GM19455 (cell line): ENCODE measurements around the gene DNAJC24.
"Not testable (repeated sequence)": the region's sequence is repeated elsewhere in the genome, so short reads cannot be mapped to it uniquely, and the experiment has no call there.

ENCODE experiments used
- ATAC-seq: cut with Tn5 transposase; IDR thresholded peaks from one replicate; pipeline ENCODE4 v1.9.1; 2021; ENCODE audit not compliant: unreplicated experiment

The DNAJC24 gene, protein sequence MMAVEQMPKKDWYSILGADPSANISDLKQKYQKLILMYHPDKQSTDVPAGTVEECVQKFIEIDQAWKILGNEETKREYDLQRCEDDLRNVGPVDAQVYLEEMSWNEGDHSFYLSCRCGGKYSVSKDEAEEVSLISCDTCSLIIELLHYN

DNA sequence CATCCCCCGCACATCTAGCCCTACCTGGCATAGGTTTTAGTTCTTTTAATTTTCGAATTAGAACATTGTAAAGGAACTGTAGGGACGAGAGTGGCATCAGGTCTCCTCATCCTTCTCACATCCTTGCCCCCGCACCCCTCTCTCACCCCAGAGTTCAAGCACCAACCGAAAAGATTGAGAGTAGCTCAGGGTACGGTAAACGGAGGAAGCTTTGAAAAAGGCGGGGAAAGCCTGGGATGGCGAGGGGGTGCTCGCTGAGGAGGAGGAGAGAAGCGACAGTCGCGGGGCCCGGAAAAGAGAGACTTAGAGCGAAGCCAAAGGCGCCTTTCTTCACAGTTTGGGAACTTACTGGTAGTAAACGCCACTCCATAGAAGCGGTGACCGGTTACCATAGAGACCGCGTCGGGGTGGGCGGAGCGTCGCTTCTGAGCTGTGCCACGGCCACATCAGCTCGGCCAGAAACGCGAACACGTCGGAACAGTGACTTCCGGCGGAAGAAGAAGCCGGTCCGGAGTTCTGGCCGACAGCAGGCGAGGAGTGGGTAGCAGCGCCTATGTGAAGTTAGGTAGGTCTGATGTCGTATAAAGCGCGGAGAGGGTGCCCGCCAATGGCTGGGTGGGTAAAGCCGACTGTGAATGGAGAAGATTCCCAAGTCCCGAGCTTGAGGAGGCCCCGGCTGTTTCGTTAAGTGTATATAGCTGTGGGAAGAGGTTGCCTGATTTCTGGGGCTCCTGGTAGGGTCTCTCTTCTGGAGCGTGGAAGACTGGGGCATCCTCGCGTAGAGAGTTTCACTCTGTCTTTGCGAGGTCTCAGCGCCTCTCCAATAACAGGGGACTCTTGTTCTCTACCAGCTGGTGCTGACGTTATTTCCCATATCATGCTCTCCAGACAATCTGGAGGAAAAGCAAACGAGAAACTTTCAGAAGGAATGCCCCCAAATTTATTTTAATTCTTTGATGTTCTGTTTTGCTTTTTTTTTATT is at the start of gene DNAJC24, which contains the start of gene DCDC1:
Gene DNAJC24, plus strand, starts transcription at position 513 of the 982 bp plus-strand sequence. CDS start 889 bp downstream, outside the sequence.
Gene DCDC1, minus strand, starts transcription at position 392 of the 982 bp plus-strand sequence. CDS start 41,459 bp downstream, outside the sequence.
- ATAC-seq = peak; percentile 99

GRCh38 chr11:31321494-31321893 is 48.2 kb upstream of the DNAJC24 start:
- ATAC-seq = not testable (repeated sequence)

DNA sequence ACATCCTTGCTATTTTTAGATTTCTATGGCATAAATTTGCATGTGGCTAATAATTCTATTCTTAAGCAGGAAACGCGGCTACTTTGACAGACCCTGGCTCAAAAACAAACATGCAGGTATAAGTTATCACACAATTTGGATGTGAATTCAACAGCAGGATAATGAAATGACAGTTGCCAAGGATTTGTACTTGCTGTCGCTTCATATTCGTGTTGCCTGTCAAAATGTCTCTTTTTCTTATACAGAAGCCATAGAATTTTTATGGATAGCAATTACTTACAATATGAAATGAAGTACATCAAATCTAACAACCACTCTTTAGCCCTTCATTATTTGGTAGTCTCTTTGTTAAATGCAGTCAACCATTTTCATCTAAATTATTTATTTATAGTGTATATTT is 46.5 kb upstream of the DNAJC24 start:
- no peak for ATAC-seq

DNA sequence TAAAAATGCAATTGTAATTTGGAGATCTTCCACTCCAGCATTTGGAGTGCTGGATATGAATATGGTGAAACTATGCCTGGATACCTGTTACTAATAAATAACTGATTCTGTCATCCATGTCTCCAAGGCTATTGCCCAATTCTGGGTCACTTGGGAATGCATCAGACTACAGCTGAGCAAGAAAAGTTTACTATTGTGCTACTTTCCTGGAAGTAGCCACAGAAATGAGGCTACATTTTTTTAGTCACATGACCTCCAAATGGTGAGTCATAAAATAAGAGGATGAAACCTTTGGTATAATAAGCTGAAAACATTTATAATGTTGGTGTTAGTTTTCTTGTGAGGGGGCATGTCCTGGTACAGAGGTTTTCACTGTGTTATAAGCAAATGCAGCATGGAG is 44.5 kb upstream of the DNAJC24 start:
- no peak for ATAC-seq

DNA sequence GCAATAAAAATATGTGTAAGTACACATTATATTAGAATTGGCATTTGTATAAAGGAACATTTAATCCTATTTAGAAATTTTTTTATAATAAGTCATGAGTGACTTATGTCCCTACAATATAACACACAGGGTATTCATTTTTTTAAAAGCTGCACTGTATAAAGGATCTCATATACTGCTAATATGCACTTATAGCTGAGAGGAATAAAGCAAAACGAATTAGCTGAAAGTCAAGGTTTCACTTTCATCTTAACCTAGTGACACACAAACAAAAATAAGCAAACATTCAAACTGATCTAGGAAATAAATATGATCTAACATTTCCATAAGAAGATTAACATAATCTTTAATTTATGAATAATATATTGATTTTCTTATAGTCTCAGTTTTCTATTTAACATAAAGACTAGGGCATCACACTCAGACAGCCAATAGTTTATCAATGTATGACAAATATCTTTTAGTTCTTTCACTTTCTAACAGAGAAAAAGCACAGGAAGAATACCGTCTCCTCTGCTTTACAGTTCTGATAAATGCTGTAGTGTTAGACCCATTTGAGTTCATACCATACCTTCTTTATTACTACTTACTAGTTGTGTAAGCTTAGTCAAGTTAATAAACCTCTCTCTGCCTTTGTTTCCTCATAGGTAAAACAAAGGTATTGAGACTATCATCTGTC is 43.1 kb upstream of the DNAJC24 start:
- peak; percentile 79 for ATAC-seq

- no peak for ATAC-seq
Measured at GRCh38 chr11:31327417-31327816, 42.2 kb upstream of the DNAJC24 start.

DNA sequence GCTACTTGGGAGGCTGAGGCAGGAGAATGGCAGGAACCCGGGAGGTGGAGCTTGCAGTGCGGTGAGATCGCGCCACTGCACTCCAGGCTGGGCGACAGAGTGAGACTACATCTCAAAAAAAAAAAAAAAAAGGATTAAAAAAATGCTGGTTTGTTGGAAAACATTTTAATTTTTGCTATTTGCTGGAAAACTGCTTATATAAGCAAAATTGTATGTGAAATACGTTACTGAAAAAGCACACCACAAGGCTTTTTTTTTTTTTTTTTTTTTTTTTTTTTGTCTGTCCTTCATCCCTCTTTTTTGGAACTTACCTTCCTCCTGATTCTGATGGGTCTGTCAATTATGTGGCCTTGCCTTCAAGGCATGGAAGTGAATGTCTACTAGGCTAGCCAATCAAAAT is 41.0 kb upstream of the DNAJC24 start:
- no peak for ATAC-seq

DNA sequence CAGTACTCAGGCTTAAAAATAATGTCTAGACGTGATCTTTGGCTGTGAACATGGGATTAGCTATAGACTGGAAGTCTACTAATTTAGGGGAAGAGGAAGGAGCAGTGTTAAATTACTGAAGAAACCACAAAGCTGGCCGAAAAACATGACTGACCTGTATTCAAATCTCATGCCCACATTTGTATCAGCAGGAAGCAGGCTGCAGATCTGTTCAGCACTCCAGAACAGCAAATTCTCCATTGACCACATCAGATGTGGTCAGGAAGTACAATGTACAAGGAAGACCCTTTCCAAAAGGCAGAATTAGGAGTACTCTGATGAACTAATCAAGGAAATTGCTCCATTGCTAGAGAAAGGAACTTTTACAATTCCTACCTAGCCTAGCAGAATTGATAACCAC is 31.9 kb upstream of the DNAJC24 start:
- no peak for ATAC-seq

- no peak for ATAC-seq
Measured at GRCh38 chr11:31340903-31341572, 28.6 kb upstream of the DNAJC24 start.

DNA sequence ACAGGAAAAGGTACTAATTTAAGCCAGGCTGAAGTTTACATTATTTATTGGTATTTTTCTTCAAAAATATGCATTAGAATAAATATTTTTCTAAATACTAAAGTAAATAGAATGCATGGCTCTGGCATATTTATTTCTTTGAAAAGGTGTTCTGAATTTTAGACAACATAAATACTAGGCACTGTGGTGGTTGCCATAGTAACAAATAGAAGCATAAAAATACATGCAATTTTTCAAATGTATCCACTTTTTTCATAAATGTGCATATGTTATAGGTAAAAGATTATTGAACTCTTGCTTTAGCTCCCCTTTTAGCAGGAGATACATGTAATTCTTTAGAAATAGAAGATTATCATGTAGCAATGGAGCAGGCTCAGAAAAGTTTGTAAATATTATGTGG is 18.5 kb upstream of the DNAJC24 start:
- no peak for ATAC-seq

GRCh38 chr11:31355131-31355530 is 14.5 kb upstream of the DNAJC24 start:
- ATAC-seq = no peak

DNA sequence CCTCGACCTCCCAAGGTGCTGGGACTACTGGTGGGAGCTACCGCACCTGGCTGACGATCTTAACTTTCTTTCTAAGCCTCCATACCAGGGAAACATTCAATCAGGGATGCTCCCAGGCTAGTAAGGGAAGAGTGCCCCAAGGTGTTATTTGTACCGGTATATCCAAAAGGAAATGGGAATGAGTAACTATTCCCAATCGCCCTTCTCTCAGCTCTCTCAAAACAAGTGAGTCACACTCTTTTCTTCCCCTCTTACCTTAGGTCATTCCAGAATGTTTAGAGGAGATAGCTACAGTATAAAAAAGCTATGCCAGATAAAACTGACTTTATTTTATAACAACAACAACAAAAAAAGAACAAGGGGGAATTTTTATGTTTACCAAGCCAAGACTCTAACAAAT is 13.8 kb upstream of the DNAJC24 start:
- ATAC-seq = no peak

- ATAC-seq = no peak
Measured at GRCh38 chr11:31361743-31362142, 7.9 kb upstream of the DNAJC24 start.

DNA sequence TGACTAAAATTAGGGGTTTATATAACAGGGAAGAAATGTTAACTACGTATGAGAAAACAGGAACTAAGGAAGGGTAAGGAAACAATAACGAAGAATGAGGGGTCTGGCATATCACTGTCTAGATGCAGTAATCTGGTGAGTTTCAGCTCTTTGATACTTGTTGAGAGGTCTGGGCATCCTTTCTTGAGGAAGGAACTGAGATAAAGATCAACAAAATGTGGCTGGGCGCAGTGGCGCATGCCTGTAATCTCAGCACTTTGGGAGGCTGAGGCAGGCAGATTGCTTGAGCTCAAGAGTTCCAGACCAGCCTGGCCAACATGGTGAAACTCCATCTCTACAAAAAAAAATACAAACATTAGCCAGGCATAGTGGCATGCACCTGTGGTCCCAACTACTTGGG is 2.9 kb upstream of the DNAJC24 start:
- no peak for ATAC-seq

GRCh38 chr11:31375879-31376278 is 6.2 kb downstream of the DNAJC24 start:
- ATAC-seq = no peak

DNA sequence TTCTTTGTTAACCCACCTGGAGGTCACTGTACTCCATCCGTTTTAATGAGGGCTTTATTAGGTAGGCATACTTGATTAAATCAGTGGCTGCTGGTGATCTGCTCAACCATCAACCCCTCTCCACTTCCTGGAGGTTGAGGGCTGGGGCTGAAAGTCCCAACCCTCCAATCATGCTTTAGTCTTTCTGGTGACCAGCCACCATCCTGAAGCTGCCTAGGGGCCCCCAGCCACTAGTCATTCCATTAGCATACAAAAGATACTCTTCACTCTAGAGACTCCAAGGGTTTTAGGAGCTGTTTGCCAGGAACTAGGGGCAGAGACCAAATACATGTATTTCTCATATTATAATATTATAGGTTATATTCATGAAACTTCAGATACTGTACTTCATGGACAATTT is 13.5 kb downstream of the DNAJC24 start:
- no peak for ATAC-seq

DNA sequence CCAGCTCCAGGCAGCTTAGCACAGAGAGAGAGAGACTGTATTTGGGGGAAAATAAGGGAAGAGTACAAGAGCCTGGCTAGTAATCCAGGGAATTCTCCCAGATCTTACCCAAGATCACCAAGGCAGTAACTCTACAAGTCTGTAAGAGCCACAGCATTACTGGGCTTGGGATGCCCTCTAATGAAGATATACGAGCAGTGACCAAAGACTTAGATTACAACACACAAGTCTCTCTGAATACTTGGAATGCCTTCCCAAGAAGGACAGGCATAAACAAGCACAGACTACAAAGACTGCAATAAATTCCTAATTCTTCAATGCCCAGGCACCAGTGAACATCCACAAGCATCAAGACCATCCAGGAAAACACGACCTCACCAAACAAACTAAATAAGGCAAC is 17.7 kb downstream of the DNAJC24 start:
- no peak for ATAC-seq

GRCh38 chr11:31397239-31397834 is 27.7 kb downstream of the DNAJC24 start:
- ATAC-seq = no peak

DNA sequence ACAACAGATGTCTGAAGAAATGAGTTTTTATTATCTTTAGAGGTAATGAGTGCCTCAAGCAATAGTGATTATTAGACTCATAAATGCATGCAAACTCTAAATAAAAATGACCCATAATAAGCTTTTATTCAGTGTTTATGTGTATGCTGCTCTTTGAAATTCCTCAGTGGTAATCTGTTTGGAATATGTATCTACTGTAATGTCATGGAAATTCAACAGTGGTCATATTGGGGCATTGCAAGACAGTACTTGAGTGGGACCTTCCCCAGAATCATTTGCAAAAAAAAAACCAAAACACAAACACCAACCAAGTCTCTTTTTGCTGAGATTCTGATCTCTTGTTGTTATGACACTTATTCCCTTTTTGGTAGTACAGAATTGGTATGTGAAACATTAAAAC is 35.0 kb downstream of the DNAJC24 start:
- ATAC-seq = no peak

DNA sequence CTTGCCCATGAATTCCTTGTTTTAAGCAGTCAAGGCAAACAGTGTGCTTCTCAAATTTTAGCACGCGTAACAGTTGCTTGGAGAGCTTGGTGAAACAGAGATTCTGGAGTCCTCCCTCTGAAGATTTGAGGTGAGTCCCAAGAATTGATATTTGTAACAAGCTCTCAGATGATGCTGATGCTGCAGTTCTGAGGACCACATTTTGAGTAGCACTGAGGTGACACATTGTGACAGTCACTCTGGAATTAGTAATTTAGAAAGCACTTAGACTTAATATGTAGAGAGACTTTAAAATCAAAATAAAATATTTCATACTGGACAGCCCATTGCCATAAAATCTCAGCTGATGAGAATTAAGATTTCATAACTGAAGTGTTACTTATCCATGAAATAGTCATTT is 38.5 kb downstream of the DNAJC24 start:
- no peak for ATAC-seq

- ATAC-seq = no peak
Measured at GRCh38 chr11:31412946-31413345, 43.3 kb downstream of the DNAJC24 start.
